Ectodermal cell (in vitro differentiated cells): Measurements from ENCODE around the gene RNF207.

Experiments
- H3K27ac ChIP-seq: 2 replicates; pipeline ENCODE4 v1.7.0; 2013; ENCODE audit warnings: mild to moderate bottlenecking, low read depth, low read length; ENCODE audit not compliant: insufficient read depth, poor library complexity, severe bottlenecking
- H3K27me3 ChIP-seq: 2 replicates; pipeline ENCODE4 v1.7.0; 2013; ENCODE audit warnings: mild to moderate bottlenecking, low read length; ENCODE audit not compliant: insufficient read depth, control insufficient read depth, poor library complexity, severe bottlenecking
- H3K36me3 ChIP-seq: one replicate; pipeline ENCODE4 v1.7.0; 2013; ENCODE audit warnings: low read length; ENCODE audit not compliant: control insufficient read depth, insufficient read depth
- H3K4me1 ChIP-seq: one replicate; pipeline ENCODE4 v1.7.0; 2013; ENCODE audit warnings: low read length; ENCODE audit not compliant: control insufficient read depth, insufficient read depth
- H3K4me3 ChIP-seq: 2 replicates; pipeline ENCODE4 v1.7.0; 2013; ENCODE audit warnings: low read depth, low read length, control low read depth; ENCODE audit not compliant: insufficient read depth
- H3K9me3 ChIP-seq: 2 replicates; pipeline ENCODE4 v1.7.0; 2013; ENCODE audit warnings: mild to moderate bottlenecking, low read length, moderate library complexity; ENCODE audit not compliant: control insufficient read depth
- WGBS, 2 experiments: methylation state at CpG; one replicate each; pipeline ENCODE4 v1.1.7; 2013; ENCODE audit warnings: missing lambda C conversion rate in 2 of 2; 5-methylcytosine and 5-hydroxymethylcytosine counted together

The RNF207 gene

DNA sequence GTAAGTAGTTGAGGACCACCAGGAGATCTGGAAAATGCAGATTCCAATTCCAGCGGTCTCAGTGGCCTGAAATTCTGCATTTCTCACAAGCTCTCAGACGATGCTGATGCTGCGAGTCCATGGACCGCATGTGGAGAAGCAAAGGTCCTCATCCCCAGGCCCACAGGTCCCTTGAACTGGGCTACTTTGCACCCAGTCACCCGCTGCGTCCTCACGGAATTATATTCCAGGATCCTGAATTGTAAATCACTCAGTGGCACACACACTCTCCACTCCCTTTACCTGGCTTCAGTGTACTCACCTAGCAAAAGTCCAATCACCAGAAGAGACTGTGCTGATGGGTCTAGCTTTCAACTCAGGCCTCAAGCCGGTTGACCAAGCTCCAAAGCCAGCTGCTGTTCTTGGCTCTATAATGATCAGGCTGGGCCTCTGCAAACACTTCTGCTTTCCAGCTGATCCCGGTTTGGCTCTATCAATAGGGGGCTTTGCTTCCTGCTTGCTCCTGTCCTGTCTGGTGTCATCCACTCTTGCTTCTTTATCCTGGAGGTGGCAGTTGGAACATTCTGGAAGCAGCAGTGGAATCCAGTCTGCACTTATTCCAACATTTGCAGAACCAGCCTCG, 5.6 kb upstream of the RNF207 start:
- Histone ChIP-seq H3K27ac (peak overlapping the region; percentile 62), H3K36me3 (no peaks in the 10 kb centered on the region), H3K27me3 (peaks cover 5% of the 10 kb centered on the region), H3K4me3 (peak overlapping the region; percentile 80), H3K9me3 (no peaks in the 10 kb centered on the region), H3K4me1 (peaks cover 13% of the 10 kb centered on the region)
- 67% methylated on average over 10 of the region's 10 CpGs for WGBS, 2 experiments

DNA sequence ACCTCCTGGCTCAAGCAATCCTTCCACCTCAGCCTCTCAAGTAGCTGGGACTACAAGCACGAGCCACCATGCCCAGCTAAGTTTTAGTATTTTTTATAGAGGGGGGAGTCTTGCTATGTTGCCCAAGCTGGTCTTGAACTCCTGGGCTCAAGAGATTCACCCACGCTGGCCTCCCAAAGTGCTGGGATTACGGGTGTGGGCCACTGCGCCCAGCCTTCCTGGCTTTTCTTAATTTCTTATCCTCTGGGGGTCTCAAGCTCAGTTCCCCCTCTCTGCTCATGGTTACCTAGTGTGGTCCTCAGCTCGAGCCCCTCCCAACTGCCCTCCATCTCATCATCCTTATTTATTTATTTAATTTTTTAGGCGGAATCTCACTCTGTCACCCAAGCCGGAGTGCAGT, 3.7 kb upstream of the RNF207 start:
- H3K4me3 ChIP-seq = no peak overlapping the region
- peaks cover 24% of the 10 kb centered on the region for H3K27me3 ChIP-seq
- 89 to 91% methylated on average over 7 of the region's 7 CpGs for WGBS, 2 experiments
- H3K27ac ChIP-seq = no peak overlapping the region
- H3K36me3 ChIP-seq = no peaks in the 10 kb centered on the region
- peaks cover 13% of the 10 kb centered on the region for H3K4me1 ChIP-seq
- no peaks in the 10 kb centered on the region for H3K9me3 ChIP-seq

DNA sequence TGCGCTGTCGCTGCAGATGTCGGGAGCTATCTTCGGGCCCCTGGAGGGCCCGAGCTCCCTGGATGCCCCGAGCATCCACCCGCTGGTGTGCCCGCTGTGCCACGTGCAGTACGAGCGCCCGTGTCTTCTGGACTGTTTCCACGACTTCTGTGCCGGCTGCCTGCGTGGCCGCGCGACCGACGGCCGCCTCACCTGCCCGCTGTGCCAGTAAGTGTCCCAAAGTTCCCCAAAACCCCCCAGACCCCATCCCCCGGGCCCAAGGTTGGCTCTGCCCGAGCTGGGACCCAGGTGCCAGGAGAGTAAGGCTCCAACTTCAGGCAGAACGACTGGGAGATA, 569 bp downstream of the RNF207 start:
- H3K4me3 ChIP-seq = no peak overlapping the region
- 82 to 84% methylated on average over 25 of the region's 25 CpGs for WGBS, 2 experiments
- H3K27ac ChIP-seq = no peak overlapping the region
- H3K9me3 ChIP-seq = no peaks in the 10 kb centered on the region
- no peaks in the 10 kb centered on the region for H3K36me3 ChIP-seq
- H3K4me1 ChIP-seq = peaks cover 12% of the 10 kb centered on the region
- peaks cover 53% of the 10 kb centered on the region for H3K27me3 ChIP-seq

DNA sequence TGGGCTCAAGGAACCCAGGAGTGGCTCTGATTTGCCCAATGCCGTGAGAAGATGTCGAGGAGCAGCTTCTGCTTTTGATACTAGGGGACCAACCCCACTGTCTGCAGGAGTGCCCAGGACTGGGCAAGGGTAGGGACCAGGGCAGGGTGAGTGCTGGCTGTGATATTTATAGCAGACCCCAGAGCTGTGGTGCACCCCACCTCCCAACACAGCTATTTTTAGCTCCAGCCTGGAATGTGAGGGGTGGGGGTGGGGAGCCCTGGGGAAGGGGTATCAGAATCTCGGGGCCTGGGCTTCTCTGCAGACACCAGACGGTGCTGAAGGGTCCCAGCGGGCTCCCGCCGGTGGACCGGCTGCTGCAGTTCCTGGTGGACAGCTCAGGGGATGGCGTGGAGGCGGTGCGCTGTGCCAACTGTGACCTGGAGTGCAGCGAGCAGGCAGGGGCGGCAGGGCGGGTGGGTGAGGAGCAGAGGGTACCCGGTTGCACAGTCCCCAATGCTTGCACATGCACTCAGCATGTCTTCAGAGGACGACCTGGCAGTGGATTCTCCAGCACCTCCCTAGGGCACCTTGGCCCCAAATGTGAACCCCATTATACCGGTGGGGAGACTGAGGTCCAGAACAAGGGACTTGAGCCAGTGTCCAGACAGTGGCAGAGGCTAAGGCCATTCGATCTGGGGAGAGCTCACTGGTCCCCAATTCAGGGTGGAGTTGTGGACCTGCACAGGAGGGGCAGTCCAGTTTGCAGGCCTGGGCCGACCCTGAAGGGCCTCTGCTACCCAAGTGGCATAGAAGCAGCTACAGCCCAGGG, 1.4 kb downstream of the RNF207 start:
- 89 to 90% methylated on average over 19 of the region's 19 CpGs for WGBS, 2 experiments
- peaks cover 12% of the 10 kb centered on the region for H3K4me1 ChIP-seq
- no peak overlapping the region for H3K4me3 ChIP-seq
- H3K36me3 ChIP-seq = no peaks in the 10 kb centered on the region
- H3K9me3 ChIP-seq = no peaks in the 10 kb centered on the region
- H3K27ac ChIP-seq = no peak overlapping the region
- H3K27me3 ChIP-seq = peaks cover 53% of the 10 kb centered on the region

DNA sequence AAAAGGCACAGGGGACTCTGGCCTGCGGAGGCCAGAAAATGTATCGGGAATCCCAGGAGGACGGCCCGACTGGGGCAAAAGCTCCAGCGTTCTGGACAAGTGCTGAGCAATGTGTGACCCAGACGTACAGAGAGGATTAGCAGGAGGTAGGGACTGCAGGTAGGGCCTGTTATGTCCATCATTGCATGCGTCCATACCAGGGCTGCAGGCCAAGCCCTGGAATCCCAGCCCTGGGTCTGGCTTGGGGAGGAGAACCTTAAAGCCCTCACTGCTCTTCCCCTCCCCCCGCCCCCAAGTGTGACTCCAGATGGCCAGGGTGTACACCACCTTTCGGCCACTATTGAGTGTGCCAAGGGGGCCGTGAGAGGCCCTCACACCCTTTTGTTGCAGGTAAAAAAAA, 2.0 kb downstream of the RNF207 start:
- 89 to 90% methylated on average over 9 to 10 of the region's 10 CpGs for WGBS, 2 experiments
- H3K4me3 ChIP-seq = no peak overlapping the region

DNA sequence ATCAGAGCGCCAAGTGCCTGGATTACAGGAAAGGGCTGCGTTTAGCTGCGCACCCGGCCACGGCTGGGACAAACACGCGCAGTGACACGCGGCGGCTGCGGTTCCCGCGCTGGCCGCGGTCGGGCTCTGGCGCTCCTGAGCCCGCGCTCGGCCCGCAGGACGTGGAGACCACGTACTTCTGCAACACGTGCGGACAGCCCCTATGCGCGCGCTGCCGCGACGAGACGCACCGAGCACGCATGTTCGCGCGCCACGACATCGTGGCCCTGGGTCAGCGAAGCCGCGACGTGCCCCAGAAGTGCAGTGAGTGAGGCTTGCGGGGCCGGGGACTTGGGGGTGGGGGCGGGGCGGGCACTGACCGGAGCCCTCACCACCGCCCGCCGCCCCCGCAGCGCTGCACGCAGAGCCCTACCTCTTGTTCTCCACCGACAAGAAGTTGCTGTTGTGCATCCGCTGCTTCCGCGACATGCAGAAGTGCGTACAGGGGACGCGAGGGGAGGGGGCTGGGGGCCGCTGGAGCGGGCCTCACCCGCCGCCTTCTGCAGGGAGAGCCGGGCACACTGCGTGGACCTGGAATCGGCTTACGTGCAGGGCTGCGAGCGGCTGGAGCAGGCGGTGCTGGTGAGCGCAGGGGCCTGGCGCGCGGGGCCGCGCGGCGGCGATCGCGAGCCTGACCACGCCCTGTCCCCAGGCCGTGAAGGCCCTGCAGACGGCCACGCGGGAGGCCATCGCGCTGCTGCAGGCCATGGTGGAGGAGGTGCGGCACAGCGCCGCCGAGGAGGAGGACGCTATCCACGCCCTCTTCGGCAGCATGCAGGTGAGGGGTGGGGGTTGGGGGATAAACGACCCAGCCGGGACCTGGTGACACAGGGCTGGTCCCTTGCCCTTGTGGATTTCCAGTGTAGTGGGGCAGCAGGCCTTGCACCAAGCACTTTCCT, 3.1 kb downstream of the RNF207 start:
- H3K4me1 ChIP-seq = peaks cover 12% of the 10 kb centered on the region
- 5 to 6% methylated on average over 99 of the region's 99 CpGs for WGBS, 2 experiments
- peaks cover 53% of the 10 kb centered on the region for H3K27me3 ChIP-seq
- H3K36me3 ChIP-seq = no peaks in the 10 kb centered on the region
- H3K4me3 ChIP-seq = peak overlapping the region; percentile 32
- no peak overlapping the region for H3K27ac ChIP-seq
- H3K9me3 ChIP-seq = no peaks in the 10 kb centered on the region

More for the DNA sequence above, 2.0 kb downstream of the RNF207 start:
- Histone ChIP-seq H3K27me3 (peaks cover 53% of the 10 kb centered on the region), H3K27ac (no peak overlapping the region), H3K36me3 (no peaks in the 10 kb centered on the region), H3K9me3 (no peaks in the 10 kb centered on the region), H3K4me1 (peaks cover 12% of the 10 kb centered on the region)

DNA sequence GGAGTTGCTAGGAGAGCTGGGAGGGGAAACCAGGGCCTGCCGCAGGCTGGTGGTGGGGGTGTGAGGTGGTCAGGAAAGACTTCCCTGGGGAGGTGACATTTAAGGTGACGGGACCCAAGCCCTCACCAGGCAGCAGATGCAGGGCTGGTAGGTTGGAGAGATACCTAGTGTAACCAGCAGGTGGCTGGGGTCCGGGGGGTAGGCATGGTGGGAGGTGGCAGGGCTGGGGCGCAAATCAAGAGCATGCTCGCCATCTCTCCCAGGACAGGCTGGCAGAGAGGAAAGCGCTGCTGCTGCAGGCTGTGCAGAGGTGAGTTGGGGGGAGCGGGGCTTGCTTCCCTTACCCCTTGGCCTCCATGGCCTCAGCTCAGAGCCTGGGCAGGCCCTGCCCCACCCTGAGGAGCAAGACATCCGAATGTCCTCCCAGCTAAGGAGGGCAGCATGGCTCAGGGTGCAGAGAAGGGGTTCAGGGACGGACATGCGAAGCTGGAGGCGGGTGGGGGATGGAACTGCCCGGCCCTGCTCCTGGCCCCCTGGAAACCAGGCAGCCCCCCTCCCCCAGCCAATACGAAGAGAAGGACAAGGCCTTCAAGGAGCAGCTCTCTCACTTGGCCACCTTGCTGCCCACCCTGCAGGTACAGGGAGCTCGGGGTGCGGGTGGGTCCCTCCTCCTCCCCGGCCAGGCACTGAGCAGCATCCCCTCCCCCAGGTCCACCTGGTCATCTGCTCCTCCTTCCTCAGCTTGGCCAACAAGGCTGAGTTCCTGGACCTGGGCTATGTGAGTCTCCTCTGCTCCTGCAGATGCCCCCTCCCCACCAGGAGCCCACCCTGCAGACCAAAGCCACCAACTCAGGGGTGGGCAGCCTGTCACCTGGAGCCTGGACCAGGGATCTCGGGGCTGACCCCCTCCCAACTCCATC, 4.0 kb downstream of the RNF207 start:
- H3K4me1 ChIP-seq = peaks cover 12% of the 10 kb centered on the region
- WGBS, 2 experiments = 80 to 82% methylated on average over 17 of the region's 17 CpGs
- peaks cover 52% of the 10 kb centered on the region for H3K27me3 ChIP-seq
- H3K4me3 ChIP-seq = peak overlapping the region; percentile 32
- no peaks in the 10 kb centered on the region for H3K36me3 ChIP-seq
- no peak overlapping the region for H3K27ac ChIP-seq
- no peaks in the 10 kb centered on the region for H3K9me3 ChIP-seq

DNA sequence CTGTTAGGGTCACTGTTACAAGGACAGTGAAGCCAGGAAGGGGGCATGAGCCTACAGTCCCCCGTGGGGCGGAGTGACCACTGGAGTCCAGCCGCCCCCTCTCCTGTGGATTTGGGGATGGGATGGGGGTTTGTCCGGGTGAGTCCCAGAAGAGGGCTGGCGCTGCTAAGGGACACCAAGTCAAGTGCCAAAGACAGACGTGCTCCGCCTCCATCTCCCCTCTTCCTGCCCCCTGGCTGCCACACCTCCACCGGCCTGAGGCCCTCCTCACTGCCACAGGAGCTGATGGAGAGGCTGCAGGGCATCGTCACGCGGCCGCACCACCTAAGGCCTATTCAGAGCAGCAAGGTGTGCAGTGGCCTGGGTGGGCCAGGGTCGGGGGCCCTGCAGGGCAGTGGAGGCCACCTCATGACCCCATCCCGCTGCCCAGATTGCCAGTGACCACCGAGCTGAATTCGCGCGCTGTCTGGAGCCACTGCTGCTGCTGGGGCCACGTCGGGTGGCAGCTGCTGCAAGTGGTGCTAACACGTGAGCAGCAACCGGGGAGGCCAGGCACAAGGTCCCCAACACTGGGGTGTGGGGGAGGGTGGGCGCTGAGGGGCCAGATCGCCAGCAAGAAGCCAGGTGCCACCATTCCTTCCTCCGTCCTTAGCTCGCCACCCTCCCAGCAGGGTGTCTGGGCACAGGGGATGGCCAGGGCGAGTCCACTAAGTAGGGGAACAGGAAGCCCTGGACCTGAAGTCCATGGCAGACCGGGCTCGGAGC, 4.9 kb downstream of the RNF207 start:
- peaks cover 44% of the 10 kb centered on the region for H3K27me3 ChIP-seq
- H3K36me3 ChIP-seq = no peaks in the 10 kb centered on the region
- H3K27ac ChIP-seq = no peak overlapping the region
- H3K4me1 ChIP-seq = peaks cover 12% of the 10 kb centered on the region
- 91 to 94% methylated on average over 29 of the region's 29 CpGs for WGBS, 2 experiments
- no peak overlapping the region for H3K4me3 ChIP-seq
- no peaks in the 10 kb centered on the region for H3K9me3 ChIP-seq

DNA sequence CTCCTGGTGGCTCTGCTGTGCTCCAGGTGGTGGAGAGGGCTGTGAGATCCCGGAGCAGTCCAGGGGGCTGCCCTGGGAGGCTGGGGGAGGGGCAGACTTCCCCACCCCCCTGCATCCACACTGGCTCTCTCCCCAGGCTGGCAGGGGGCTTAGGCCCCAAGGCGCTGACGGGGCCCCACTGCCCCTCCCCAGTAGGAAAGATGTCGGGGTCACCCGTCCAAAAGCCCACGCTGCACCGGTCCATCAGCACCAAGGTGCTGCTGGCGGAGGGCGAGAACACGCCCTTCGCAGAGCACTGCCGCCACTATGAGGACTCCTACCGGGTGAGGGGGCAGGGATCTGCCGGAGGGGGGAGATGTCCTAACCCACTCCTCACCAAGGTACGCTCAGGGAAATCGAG, 5.8 kb downstream of the RNF207 start:
- WGBS, 2 experiments = 90 to 92% methylated on average over 16 of the region's 16 CpGs
- Histone ChIP-seq H3K36me3 (no peaks in the 10 kb centered on the region), H3K27ac (no peak overlapping the region), H3K9me3 (no peaks in the 10 kb centered on the region), H3K4me1 (peaks cover 12% of the 10 kb centered on the region), H3K27me3 (peaks cover 34% of the 10 kb centered on the region), H3K4me3 (no peak overlapping the region)
